ENCODE data around the gene TTC16. TPM values are rescaled to one million over a fixed set of nuclear protein-coding genes. Genes with fewer than 3 reads are reported as not detected.

The TTC16 gene
- total RNA-seq, 2 donors from 2014 or later: 0.05 to 0.07 TPM

DNA sequence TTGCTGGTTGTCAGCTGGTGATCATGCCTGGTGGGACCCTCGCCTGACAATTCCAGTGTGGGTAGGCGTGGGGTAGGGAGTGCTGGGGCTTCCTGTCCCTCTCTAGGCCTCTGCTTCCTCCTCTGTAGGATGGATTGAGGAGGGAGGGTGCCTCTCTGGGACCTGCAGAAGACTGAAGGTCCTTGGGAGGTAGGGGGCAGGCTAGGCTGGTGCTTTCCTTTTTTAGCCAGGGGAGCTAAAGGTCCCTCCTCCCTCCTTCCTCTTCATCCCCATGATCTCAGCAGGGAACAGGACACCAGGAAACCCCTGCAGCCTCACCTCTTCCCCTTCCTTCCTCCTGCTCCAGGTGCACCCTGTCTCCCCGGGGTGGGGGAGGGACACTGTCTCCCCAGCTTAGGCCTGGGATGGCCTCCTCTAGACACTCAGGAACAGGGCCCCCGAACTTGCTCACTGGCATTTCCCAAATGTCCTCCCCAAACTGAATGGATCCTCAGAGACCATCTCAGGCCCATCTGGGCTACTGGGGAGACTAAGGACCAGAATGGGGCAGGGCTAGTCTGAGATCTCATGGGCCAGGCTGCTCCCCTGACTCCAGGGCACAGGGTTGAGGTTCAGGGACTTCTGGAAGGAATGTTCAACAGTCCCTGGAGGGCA is 54.2 kb downstream of the TTC16 start:
- Histone ChIP-seq H3K9me3 (no peaks in the 10 kb centered on the region), H3K27me3 (no peaks in the 10 kb centered on the region), H3K27ac (peak overlapping the region; percentile 69), H3K4me1 (peaks cover 7% of the 10 kb centered on the region), H3K4me3 (peak overlapping the region; percentile 48), H3K9ac (ENCODE audit: low read depth in 2 of 2, low read length in 2 of 2) (peak overlapping the region in 1 of 2 donors; percentile 53), H3K36me3 (no peaks in the 10 kb centered on the region)
- intact Hi-C loops (cut with DNase I): no loop called here
- TF ChIP-seq, protein P1, sequence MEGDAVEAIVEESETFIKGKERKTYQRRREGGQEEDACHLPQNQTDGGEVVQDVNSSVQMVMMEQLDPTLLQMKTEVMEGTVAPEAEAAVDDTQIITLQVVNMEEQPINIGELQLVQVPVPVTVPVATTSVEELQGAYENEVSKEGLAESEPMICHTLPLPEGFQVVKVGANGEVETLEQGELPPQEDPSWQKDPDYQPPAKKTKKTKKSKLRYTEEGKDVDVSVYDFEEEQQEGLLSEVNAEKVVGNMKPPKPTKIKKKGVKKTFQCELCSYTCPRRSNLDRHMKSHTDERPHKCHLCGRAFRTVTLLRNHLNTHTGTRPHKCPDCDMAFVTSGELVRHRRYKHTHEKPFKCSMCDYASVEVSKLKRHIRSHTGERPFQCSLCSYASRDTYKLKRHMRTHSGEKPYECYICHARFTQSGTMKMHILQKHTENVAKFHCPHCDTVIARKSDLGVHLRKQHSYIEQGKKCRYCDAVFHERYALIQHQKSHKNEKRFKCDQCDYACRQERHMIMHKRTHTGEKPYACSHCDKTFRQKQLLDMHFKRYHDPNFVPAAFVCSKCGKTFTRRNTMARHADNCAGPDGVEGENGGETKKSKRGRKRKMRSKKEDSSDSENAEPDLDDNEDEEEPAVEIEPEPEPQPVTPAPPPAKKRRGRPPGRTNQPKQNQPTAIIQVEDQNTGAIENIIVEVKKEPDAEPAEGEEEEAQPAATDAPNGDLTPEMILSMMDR (IDR thresholded peaks at IDR 0.05): no peak
- no peak for DNase-seq

DNA sequence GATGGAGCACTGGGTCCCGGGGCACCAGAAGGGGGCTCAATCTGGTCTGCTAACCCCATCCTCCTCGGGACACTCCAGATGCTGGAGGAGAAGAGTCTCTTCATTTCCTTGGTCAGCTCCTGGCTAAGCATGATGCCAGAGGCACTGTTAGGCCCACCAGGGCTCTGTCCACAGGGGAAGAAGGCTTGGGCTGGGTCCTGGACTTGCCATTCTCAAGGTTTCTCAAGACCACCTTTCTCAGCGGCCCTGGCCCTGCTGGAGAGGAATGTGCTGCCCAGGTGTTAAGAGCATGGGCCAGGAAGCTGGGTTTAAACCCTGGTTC is 54.7 kb downstream of the TTC16 start:
- DNase-seq: no peak
- Histone ChIP-seq H3K36me3 (no peaks in the 10 kb centered on the region), H3K27ac (peak overlapping the region; percentile 69), H3K9me3 (no peaks in the 10 kb centered on the region), H3K4me3 (peak overlapping the region; percentile 48), H3K27me3 (no peaks in the 10 kb centered on the region), H3K9ac (ENCODE audit: low read depth in 2 of 2, low read length in 2 of 2) (peak overlapping the region; percentile 44 to 53), H3K4me1 (peaks cover 7% of the 10 kb centered on the region)
- intact Hi-C loops (cut with DNase I): no loop called here
- TF ChIP-seq, protein P1 (IDR thresholded peaks at IDR 0.05): no peak

GRCh38 chr9:127770905-127771569 is 55.2 kb downstream of the TTC16 start:
- TF ChIP-seq, protein P1 (IDR thresholded peaks at IDR 0.05): no peak
- H3K27me3 ChIP-seq: no peaks in the 10 kb centered on the region
- peaks cover 7% of the 10 kb centered on the region for H3K4me1 ChIP-seq
- peak overlapping the region; percentile 53 to 56 for H3K9ac ChIP-seq (ENCODE audit: low read depth in 2 of 2, low read length in 2 of 2)
- peak; percentile 98 for DNase-seq
- H3K4me3 ChIP-seq: peak overlapping the region; percentile 48
- H3K9me3 ChIP-seq: no peaks in the 10 kb centered on the region
- intact Hi-C loops (cut with DNase I): no loop called here
- peak overlapping the region; percentile 69 for H3K27ac ChIP-seq
- no peaks in the 10 kb centered on the region for H3K36me3 ChIP-seq

DNA sequence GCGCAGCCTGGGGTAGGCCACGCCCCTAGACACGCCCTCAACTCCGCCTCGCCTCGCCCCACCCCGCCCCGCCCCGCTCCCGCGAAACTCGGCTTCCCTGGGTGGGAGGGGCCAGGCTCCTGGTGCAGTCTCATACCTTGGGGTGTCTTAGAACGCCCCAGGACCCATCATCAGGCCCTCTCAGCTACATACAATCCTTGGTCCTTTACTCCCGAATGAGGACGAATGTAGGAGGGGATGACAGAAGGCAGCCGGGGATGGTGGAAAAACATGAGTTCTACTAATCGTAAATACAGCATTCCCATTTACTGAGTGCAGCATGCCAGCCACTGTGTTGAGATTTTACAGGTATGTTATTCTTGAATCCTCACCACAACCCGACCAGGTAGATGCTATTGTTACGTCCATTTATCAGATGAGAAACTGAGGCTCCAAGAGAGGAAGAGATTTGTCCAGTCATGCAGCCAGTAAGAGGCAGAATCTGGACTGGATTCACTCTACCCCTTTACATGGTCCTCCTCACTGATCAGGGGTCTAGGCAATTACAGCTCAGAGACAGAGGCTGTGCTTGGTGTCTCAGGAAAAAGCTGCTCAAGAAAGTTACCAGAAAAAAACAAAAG is 55.8 kb downstream of the TTC16 start:
- Histone ChIP-seq H3K4me1 (peaks cover 7% of the 10 kb centered on the region), H3K27ac (no peak overlapping the region), H3K4me3 (peak overlapping the region; percentile 48), H3K27me3 (no peaks in the 10 kb centered on the region), H3K9ac (ENCODE audit: low read depth in 2 of 2, low read length in 2 of 2) (no peak overlapping the region), H3K36me3 (no peaks in the 10 kb centered on the region), H3K9me3 (no peaks in the 10 kb centered on the region)
- TF ChIP-seq, protein P1 (IDR thresholded peaks at IDR 0.05): no peak
- intact Hi-C loops (cut with DNase I): no loop called here
- no peak for DNase-seq

DNA sequence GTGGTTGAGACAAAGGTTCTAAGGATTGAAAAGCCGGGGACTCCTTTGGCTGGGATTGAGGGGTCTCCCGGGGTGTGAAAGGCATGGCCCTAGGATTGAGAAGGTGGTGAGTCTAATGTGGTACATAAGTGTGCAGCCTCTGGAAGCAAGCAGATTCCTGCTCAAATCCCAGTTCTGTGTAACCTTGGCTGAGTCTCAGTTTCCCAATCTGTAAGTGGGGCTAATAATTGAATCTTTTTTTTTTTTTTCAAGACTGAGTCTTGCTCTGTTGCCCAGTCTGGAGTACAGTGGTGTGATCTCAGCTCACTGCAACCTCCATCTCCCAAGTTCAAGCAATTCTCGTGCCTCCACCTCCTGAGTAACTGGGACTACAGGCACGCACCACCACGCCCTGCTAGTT is 56.7 kb downstream of the TTC16 start:
- no peaks in the 10 kb centered on the region for H3K27me3 ChIP-seq

More for the DNA sequence above, 56.7 kb downstream of the TTC16 start:
- Histone ChIP-seq H3K4me1 (peaks cover 7% of the 10 kb centered on the region), H3K4me3 (no peak overlapping the region), H3K27ac (no peak overlapping the region), H3K36me3 (no peaks in the 10 kb centered on the region), H3K9ac (ENCODE audit: low read depth in 2 of 2, low read length in 2 of 2) (no peak overlapping the region), H3K9me3 (no peaks in the 10 kb centered on the region)
- no peak for DNase-seq
- intact Hi-C loops (cut with DNase I): no loop called here
- TF ChIP-seq, protein P1 (IDR thresholded peaks at IDR 0.05): no peak

All from colonic mucosa (tissue), 4 donors.